ENCODE data around the gene TRIM63. TPM values are rescaled to one million over a fixed set of nuclear protein-coding genes. Genes with fewer than 3 reads are reported as not detected.
A peak's percentile ranks its signal among the peaks of the same experiment; 100 is the strongest.

Gene TRIM63
- total and polyA plus RNA-seq, 9 of the 15 experiments (the other 6 are each of a cell fraction or from before 2014, with no cell fraction given) = 0.08 to 0.57 (median 0.36) TPM

DNA sequence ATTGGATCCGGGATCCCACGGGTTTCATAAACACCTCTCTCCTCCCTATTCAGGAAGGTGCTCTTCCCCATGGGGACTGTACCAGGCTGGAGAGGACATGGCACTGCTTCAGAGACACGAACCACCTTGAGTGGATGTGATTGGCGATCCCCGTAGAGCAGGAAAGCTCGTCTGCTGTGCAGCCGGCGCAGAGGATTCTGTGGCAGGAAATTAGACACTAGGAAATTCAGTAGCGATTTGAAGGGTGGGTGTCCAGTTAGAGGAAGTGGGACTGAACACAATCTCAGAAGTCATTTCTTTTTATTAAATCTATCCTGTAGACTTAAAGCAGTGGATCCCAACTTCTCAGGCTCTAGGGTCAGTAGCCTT is 45.0 kb upstream of the TRIM63 start (continued):
- TF ChIP-seq, protein P1, sequence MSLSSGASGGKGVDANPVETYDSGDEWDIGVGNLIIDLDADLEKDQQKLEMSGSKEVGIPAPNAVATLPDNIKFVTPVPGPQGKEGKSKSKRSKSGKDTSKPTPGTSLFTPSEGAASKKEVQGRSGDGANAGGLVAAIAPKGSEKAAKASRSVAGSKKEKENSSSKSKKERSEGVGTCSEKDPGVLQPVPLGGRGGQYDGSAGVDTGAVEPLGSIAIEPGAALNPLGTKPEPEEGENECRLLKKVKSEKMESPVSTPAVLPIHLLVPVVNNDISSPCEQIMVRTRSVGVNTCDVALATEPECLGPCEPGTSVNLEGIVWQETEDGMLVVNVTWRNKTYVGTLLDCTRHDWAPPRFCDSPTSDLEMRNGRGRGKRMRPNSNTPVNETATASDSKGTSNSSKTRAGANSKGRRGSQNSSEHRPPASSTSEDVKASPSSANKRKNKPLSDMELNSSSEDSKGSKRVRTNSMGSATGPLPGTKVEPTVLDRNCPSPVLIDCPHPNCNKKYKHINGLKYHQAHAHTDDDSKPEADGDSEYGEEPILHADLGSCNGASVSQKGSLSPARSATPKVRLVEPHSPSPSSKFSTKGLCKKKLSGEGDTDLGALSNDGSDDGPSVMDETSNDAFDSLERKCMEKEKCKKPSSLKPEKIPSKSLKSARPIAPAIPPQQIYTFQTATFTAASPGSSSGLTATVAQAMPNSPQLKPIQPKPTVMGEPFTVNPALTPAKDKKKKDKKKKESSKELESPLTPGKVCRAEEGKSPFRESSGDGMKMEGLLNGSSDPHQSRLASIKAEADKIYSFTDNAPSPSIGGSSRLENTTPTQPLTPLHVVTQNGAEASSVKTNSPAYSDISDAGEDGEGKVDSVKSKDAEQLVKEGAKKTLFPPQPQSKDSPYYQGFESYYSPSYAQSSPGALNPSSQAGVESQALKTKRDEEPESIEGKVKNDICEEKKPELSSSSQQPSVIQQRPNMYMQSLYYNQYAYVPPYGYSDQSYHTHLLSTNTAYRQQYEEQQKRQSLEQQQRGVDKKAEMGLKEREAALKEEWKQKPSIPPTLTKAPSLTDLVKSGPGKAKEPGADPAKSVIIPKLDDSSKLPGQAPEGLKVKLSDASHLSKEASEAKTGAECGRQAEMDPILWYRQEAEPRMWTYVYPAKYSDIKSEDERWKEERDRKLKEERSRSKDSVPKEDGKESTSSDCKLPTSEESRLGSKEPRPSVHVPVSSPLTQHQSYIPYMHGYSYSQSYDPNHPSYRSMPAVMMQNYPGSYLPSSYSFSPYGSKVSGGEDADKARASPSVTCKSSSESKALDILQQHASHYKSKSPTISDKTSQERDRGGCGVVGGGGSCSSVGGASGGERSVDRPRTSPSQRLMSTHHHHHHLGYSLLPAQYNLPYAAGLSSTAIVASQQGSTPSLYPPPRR (CRISPR knock-in tag; IDR thresholded peaks at IDR 0.05; ENCODE audit: borderline replicate concordance) = 0 out of 2 replicates have a peak, but pooled peaks have one; percentile 21
- TF ChIP-seq NCOR1 (IDR thresholded peaks at IDR 0.05) (no peak), CREBBP (IDR thresholded peaks at IDR 0.05; ENCODE audit: low read depth, low read length) (no peak), NFRKB (IDR thresholded peaks at IDR 0.05; ENCODE audit: low read depth) (peak; percentile 36; the same call in 1 of the 2 replicates), SMARCE1 (IDR thresholded peaks at IDR 0.05) (peak; percentile 10; the same call in 1 of the 2 replicates), GABPB1 (CRISPR knock-in tag; IDR thresholded peaks at IDR 0.05) (no peak), ZNF75A (CRISPR knock-in tag; IDR thresholded peaks at IDR 0.05) (no peak), KAT7 (CRISPR knock-in tag; IDR thresholded peaks at IDR 0.05; ENCODE audit: borderline replicate concordance) (no peak), CBX8 (IDR thresholded peaks at IDR 0.05; ENCODE audit: borderline replicate concordance, extremely low read depth, low read depth, low read length, poor library complexity, severe bottlenecking) (no peak), GATAD2A (IDR thresholded peaks at IDR 0.05) (no peak), TCF7L2 (IDR thresholded peaks at IDR 0.05; ENCODE audit: low read depth, low read length) (no peak), ZNF785 (CRISPR knock-in tag; IDR thresholded peaks at IDR 0.05) (no peak), ELF4 (CRISPR knock-in tag; IDR thresholded peaks at IDR 0.05) (no peak), DPF2 (IDR thresholded peaks at IDR 0.05) (no peak), ZNF311 (CRISPR knock-in tag; IDR thresholded peaks at IDR 0.05) (no peak), SAP30 (IDR thresholded peaks at IDR 0.05; ENCODE audit: borderline replicate concordance, insufficient read depth, low read depth, low read length, poor library complexity, severe bottlenecking) (no peak), ZNF444 (CRISPR knock-in tag; IDR thresholded peaks at IDR 0.05) (no peak), ZNF347 (CRISPR knock-in tag; IDR thresholded peaks at IDR 0.05; ENCODE audit: low read depth) (no peak)
- TF ChIP-seq, protein P2, sequence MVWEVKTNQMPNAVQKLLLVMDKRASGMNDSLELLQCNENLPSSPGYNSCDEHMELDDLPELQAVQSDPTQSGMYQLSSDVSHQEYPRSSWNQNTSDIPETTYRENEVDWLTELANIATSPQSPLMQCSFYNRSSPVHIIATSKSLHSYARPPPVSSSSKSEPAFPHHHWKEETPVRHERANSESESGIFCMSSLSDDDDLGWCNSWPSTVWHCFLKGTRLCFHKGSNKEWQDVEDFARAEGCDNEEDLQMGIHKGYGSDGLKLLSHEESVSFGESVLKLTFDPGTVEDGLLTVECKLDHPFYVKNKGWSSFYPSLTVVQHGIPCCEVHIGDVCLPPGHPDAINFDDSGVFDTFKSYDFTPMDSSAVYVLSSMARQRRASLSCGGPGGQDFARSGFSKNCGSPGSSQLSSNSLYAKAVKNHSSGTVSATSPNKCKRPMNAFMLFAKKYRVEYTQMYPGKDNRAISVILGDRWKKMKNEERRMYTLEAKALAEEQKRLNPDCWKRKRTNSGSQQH (CRISPR knock-in tag; IDR thresholded peaks at IDR 0.05) = 0 out of 2 replicates have a peak, but pooled peaks have one; percentile 26
- TF ChIP-seq, protein P3, sequence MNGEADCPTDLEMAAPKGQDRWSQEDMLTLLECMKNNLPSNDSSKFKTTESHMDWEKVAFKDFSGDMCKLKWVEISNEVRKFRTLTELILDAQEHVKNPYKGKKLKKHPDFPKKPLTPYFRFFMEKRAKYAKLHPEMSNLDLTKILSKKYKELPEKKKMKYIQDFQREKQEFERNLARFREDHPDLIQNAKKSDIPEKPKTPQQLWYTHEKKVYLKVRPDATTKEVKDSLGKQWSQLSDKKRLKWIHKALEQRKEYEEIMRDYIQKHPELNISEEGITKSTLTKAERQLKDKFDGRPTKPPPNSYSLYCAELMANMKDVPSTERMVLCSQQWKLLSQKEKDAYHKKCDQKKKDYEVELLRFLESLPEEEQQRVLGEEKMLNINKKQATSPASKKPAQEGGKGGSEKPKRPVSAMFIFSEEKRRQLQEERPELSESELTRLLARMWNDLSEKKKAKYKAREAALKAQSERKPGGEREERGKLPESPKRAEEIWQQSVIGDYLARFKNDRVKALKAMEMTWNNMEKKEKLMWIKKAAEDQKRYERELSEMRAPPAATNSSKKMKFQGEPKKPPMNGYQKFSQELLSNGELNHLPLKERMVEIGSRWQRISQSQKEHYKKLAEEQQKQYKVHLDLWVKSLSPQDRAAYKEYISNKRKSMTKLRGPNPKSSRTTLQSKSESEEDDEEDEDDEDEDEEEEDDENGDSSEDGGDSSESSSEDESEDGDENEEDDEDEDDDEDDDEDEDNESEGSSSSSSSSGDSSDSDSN (IDR thresholded peaks at IDR 0.05; ENCODE audit: borderline replicate concordance in 1 of 2, low read depth in 2 of 2, low read length in 2 of 2) = peak in 1 of 2 experiments; percentile 5; a peak in 1 of 4 replicates
